C4-2B (cell line): ENCODE results near the gene TSPEAR.

Source experiments
- ZFX ChIP-seq: fragments of 450-650 bp; IDR thresholded peaks from 2 replicates; pipeline ENCODE4 v1.6.1; 2017
- TF ChIP-seq, protein P1 (sequence below): fragments of 450-650 bp; conservative IDR thresholded peaks from 2 replicates; pipeline ENCODE4 v1.5.1; 2017; ENCODE audit warnings: mild to moderate bottlenecking

DNA sequence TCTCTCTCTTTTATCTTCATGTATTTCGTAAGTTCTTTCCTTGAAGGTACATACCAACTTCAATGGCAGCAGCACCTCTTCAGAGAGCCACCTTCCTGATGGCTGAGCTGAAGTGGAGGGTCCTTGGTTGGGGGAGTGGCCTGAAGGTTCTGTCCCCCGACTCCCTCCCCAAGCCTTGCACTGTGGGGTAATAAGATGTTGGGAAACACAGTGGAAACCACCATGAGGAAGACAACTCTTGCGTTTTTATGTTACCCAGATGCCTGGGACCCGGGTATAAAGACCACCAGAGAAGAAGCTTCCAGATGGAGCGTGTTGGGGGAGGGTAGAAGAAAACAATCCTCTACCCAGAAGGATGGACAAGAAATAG, 52.8 kb downstream of the TSPEAR start:
- TF ChIP-seq, protein P1, sequence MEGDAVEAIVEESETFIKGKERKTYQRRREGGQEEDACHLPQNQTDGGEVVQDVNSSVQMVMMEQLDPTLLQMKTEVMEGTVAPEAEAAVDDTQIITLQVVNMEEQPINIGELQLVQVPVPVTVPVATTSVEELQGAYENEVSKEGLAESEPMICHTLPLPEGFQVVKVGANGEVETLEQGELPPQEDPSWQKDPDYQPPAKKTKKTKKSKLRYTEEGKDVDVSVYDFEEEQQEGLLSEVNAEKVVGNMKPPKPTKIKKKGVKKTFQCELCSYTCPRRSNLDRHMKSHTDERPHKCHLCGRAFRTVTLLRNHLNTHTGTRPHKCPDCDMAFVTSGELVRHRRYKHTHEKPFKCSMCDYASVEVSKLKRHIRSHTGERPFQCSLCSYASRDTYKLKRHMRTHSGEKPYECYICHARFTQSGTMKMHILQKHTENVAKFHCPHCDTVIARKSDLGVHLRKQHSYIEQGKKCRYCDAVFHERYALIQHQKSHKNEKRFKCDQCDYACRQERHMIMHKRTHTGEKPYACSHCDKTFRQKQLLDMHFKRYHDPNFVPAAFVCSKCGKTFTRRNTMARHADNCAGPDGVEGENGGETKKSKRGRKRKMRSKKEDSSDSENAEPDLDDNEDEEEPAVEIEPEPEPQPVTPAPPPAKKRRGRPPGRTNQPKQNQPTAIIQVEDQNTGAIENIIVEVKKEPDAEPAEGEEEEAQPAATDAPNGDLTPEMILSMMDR: no peak
- no peak for TF ChIP-seq ZFX
